Inflammatory macrophage treated with lipopolysaccharide for 4 hours (primary cell): ENCODE measurements around the gene NRGN.

Source experiments
- DNase-seq: peaks from one replicate; pipeline ENCODE4 v3.0.0-alpha.2; 2020

NRGN gene

GRCh38 chr11:124742555-124742954 lies 2.8 kb downstream of the NRGN start:
- peak; percentile 64 for DNase-seq

GRCh38 chr11:124743050-124743449 lies 3.3 kb downstream of the NRGN start:
- no peak for DNase-seq

DNA sequence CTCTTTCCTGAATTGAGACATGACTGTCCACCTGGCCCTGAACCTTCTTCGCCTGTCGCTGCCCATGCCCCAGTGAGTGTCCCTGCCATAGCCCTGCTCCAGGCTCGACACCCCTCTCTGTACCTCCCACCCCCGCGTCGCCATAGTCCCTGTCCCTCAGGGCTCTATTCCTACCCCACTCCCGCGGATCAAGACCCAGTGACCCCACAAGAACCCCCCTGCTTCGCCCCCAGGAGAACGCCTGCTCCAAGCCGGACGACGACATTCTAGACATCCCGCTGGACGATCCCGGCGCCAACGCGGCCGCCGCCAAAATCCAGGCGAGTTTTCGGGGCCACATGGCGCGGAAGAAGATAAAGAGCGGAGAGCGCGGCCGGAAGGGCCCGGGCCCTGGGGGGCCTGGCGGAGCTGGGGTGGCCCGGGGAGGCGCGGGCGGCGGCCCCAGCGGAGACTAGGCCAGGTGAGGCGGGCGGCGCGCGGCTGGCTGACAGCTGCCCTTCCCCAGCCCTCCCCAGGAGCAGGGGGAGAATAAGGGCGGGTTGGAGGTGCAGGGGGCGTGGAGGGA lies 5.6 kb downstream of the NRGN start:
- no peak for DNase-seq

DNA sequence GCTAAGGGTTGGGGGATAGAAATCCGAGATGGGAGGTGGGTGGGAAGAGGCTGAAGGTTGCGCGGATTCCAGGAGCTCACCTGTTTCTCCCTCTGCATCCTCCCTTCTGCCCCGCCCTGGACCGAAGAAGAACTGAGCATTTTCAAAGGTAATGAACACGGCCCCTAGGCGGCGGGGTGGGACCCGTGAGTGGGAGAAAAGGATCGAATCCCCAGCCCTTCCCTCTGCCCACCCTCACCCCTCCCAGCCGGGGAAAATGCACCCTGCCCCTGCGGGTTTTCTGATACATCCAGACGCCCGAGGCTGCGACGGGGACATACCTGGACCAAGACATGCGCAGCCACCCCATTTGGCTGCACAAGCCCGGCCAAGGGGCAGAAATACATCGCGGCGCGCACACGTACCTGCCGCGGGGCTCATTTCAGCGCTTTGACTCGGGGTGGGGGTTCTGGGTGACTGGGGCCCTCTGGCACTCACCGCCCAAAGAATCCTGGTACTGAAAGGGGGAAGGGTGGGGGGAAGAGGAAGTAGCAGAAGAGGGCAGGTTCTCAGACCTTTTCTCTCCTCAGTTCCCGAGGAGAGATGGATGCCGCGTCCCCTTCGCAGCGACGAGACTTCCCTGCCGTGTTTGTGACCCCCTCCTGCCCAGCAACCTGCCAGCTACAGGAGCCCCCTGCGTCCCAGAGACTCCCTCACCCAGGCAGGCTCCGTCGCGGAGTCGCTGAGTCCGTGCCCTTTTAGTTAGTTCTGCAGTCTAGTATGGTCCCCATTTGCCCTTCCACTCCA lies 6.3 kb downstream of the NRGN start:
- DNase-seq, result no peak

DNA sequence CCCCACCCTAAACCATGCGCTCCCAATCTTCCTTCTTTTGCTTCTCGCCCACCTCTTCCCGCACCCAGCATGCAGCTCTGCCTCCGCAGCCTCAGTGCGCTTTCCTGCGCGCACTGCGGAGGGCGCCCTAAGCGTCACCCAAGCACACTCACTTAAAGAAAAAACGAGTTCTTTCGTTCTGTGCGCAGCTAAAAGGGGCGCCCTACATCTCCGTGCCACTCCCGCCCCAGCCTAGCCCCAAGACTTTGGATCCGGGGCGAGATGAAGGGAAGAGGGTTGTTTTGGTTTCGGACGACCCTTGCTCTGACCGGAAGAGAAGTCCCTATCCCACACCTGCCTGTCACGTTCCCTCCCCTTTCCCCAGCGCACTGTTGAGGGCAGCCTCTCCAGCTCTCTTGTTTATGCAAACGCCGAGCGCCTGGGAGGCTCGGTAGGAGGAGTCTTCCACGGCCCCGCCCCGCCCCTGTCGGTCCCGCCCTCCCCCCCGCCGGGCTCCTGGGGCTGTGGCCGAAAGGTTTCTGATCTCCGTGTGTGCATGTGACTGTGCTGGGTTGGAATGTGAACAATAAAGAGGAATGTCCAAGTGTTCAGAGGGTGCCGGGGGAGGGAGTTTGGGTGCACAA lies 7.0 kb downstream of the NRGN start:
- DNase-seq, result peak; percentile 62

DNA sequence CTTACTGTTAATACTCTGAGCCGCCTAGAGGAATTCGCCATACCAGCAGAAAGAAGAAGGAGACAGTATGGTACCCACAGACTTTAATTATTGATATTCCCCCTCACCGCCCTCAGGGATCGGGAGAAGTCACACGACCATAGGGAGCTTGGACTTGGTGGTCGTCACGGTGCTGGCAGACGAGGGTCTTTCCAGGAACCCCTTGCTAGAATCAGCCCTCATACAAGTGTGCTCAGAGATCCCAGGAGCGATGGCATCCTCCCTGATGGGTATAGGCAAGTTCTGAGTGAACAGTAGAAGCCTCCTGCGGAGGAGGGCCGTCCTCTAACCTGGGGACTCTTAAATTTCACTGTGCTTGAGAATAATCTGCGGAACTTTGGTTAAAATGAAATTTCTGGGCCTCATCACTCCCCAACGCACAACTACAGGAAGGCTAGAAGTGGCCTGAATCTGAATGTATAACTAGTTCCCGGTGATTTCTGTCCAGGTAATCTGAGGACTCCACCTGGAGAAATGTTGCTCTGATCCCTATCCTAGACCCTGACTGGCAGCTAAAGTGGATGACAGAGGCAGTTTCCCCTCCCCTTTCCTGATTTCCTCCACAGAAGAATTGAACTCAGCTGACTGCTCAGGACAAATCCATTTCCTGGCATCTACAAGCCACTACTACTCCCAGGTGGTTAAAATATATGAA lies 7.8 kb downstream of the NRGN start:
- DNase-seq, result no peak

DNA sequence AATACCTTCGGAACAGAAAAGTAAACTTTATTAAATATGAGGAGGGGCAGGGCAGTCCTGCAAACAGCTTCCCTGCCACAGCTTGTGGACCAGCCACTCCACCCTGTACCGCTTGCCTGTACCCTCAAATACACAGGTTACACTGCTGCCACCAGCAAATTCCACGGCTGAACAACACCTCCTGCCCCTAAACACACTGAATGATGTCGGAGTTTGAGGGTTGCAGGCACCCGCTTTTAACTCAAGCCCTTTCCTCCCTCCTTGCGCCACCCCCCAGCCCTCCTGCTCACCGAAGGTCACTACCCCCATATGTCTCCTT lies 8.3 kb downstream of the NRGN start:
- no peak for DNase-seq

DNA sequence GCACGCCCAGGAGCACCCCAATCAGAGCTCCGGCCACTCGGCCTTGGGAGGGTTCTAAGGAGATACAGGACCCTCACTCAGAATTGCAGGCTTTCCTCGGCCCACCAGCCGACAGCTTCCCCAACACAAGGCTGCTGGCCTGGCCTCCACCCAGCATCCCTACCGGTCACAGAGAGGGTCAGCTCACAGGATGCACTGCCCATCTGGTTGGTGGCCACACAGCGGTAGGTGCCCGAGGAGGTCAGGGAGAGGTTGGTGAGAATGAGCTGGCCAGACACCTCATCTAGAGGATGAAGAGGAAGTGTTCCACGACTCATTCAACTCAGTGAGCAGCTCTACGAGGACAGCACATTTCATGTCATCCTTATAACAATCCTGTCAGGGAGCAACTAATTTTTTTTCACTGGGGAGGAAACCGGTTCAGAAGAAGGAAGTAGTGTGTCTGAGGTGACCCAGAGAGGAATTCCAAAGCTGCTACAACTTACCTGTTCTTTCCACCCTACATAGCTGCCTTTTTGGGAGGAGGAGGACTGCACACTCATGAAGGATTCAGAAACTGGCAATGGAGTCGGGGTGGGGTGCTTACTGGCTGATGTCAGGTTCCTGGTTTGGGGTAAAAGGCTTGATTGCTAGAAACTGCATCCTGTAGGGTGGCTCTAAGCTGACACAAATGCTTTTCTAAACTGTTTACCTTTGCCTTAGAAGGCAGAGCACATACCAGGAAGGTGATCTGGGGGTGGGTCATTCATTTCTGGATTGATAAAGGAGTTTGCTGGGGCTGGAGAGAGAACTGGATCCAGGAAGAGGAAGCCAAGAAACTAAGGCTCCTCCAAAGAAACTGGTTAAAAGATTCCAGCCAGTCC lies 9.0 kb downstream of the NRGN start:
- peak; percentile 54 for DNase-seq

DNA sequence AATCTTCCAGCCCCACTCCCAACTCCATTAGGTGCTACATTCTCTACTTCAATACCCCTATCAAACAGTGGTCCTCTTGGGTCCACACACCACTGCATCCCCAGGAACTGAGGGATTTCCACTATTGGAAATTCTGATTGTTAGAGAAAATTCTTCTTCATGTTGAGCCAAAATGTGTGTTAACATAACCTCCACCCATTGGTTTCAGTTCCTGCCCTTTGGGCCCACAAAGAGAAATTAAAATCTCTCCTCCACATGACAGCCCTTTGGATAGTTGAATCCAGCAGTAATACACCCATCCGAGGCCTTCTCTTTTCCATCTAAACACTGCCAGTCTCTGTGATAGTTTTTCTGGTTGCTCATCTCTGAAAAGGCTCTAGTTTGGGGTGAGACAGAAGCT lies 10.2 kb downstream of the NRGN start:
- DNase-seq, result peak; percentile 65

DNA sequence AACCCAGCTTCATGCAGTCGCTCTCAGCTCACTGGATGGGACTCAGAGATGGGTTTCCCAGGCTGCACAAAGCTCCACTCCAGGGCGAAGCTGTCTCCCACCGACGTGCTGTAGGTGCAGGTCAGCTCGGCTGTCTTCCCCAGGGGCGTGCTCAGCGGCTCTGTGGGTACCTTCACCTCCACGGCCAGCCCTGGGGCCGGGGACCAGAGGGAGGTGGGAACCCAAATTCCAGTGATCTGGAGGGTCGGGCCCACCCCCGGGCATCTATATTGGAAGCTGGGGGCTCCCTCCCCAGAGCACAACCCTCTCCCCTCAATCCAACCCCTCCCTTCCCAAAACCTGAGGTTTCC lies 11.6 kb downstream of the NRGN start:
- no peak for DNase-seq

DNA sequence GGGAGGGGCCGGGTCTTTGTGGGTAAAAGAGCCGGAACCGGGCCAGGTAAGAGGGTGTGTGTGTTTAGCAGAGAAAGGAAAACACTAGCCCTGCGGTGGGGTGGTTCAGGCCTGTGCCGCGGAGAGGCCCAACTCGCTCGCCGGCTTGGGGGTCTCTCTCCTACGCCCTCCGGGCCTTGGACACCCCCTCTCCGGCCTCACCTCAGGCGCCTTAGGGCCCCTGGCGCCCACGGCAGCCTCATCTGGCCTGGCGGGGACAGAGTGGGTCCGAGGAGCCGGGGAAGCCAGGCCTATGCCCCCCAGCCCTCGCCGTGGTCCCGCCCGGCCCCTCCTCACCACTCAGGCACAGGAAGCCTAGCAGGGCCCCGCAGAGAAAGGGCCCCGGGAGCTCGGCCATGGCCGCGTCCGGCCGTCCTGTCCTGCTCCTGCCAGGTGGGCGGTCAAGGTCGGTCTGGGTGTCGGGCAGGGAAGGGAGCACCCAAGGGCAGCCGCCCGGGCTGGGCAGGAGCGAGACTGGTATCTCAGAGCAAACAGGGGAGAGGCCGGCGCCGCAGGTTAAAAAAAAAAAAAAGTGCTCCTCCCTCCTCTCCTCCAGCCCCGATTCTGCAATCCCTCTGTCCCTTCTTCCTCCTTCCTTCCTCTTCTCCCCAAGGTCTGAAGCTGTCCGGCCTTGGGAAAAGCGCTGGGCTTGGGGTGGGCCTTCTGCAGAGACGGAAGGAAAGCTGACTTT lies 12.2 kb downstream of the NRGN start, which contains the start of gene VSIG2:
VSIG2 (minus strand) TSS at position 515 of the 730 bp plus-strand sequence; CDS start at position 397, 118 bp downstream.
- DNase-seq, result no peak

DNA sequence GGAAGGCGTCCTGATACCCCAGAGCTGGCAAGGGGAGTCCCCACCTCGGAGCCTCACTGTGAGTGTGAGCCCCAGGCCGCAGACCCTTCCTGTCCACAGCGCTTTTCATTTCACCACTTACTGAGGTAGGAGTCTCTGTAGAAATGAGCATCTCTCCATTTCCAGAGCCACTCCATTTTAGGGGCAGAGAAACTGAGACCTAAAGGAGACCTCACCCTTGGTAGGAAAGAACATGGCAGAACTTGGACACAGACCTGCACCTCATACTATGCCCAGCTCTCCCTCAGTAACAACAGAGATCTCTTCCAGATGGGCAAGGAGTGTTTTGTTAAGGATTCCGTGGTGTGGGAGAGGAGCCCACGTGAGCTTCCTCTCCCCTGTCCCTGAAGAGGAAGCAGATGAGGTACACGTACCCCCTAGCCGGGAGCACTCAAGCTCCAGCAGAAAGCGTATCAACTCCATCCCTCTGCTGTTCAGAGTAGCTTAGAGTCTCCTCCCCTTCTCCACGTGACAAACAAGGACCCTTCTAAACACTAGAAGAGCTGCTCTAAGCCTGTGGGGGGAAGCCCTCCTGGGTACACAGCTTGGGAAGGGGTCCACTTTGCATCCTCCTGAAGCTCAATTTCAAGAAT lies 12.8 kb downstream of the NRGN start:
- DNase-seq, result no peak

DNA sequence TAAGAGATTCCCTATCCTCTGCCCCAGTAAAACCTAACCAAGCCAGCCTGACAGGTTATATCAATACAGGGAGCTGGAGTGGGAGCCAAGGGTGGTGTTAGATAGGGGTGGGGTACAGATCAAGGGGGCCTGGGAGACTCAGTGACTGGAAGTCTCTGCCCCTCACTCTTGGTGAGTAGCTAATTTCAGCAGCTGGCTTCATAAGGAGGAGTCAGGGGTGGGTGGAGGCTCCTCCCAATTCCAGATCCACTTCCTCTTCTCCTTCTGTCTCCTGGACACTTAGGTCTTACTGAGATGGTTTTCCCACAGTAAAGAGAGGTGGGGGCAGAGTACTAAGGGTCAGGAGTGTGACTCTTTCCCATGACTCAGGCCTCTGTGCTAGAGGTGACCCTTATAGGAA lies 13.5 kb downstream of the NRGN start:
- peak; percentile 68 for DNase-seq

GRCh38 chr11:124753624-124754023 lies 13.9 kb downstream of the NRGN start:
- DNase-seq, result no peak

GRCh38 chr11:124754309-124754708 lies 14.6 kb downstream of the NRGN start:
- DNase-seq, result no peak

GRCh38 chr11:124754710-124755109 lies 15.0 kb downstream of the NRGN start:
- DNase-seq, result no peak

DNA sequence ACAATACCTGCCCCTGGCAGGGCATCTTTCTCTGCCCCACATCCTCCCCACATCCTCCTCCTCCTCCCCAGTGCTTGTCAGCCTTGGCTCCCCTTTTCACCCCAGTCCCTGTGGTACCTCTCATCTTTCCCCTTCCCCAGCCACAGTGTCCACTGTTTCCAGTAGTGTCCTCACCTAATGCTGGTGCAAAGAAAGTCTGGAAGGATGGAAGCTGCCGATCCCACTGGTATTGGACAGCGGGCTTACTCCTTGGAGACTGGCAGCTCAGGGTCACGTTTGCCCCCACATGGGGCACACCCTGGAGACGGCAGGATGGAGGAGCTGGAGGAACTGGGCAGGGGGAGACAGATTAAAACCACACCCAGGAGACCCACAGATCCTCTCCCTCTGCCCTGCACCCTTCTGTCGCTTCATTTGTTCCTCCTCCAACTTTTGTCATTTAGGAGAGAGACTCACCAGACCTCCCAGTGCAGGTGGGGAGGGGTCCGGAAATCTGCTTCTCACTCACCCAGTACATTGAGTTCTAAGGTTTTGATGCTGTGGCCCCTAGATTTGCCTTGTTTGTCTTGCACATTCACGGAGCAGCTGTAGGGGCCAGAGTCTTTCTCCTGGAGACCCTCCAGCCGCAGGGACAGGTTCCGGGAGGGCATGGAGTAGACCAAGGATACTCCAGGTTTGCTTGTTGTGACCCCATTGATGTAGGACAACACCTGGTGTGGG lies 16.5 kb downstream of the NRGN start:
- DNase-seq, result no peak

DNA sequence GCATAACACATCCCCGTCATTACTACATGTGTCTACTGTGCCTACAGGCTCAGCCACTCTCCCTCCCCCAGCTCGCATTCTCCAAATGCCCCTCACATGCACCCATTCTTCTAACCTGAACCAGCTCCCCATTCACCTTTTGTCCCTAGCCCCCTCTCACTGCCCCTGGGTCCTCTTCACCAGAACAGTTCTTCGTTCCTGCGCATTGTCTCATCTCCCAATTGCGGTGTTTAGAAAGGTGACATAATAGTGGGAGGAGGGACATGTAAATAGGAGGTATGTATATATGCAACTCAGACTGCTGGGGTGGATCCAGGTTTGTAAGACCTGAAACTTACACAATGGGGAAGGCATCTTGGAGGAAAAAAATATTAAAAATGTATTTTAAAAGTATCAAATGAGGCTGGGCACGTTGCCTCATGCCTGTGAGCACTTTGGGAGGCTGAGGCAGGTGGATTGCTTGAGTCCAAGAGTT lies 17.0 kb downstream of the NRGN start:
- DNase-seq, result no peak

GRCh38 chr11:124757320-124757719 lies 17.6 kb downstream of the NRGN start:
- no peak for DNase-seq

GRCh38 chr11:124758355-124759265 lies 18.9 kb downstream of the NRGN start:
- peak; percentile 72 for DNase-seq
